WTC11 (cell line): ENCODE measurements around the gene SNX21.

Experiments used
- AFF4 ChIP-seq: sonication (generic); formaldehyde crosslinking; IDR thresholded peaks from 2 replicates; pipeline ENCODE4 v1.8.1; 2023; ENCODE audit warnings: mild to moderate bottlenecking, missing genetic modification reagents, borderline replicate concordance
- CTCF ChIP-seq: fragments of 200-600 bp; IDR thresholded peaks from 2 replicates; pipeline ENCODE4 v1.8.0; 2022; ENCODE audit warnings: antibody characterized with exemption
- FOXJ3 ChIP-seq: sonication (generic); formaldehyde crosslinking; IDR thresholded peaks from 2 replicates; pipeline ENCODE4 v1.9.0; 2021; ENCODE audit warnings: missing genetic modification reagents, mild to moderate bottlenecking, borderline replicate concordance
- GRHL2 ChIP-seq: fragments of 250-450 bp; sonication (Bioruptor Pico); IDR thresholded peaks from 2 replicates; pipeline ENCODE4 v1.8.0; 2022; ENCODE audit warnings: mild to moderate bottlenecking, moderate library complexity; ENCODE audit not compliant: insufficient replicate concordance, severe bottlenecking
- JUN ChIP-seq: sonication (generic); formaldehyde crosslinking; IDR thresholded peaks from 2 replicates; pipeline ENCODE4 v1.8.0; 2023; ENCODE audit warnings: mild to moderate bottlenecking, missing genetic modification reagents
- MAX ChIP-seq: sonication (generic); formaldehyde crosslinking; IDR thresholded peaks from 2 replicates; pipeline ENCODE4 v1.8.0; 2022; ENCODE audit warnings: mild to moderate bottlenecking, missing genetic modification reagents
- SOX15 ChIP-seq: fragments of 250-450 bp; sonication (Bioruptor Pico); IDR thresholded peaks from 2 replicates; pipeline ENCODE4 v1.9.0; 2021; ENCODE audit warnings: mild to moderate bottlenecking
- ZBTB43 ChIP-seq: sonication (generic); formaldehyde crosslinking; IDR thresholded peaks from 2 replicates; pipeline ENCODE4 v1.8.1; 2023; ENCODE audit warnings: mild to moderate bottlenecking, missing genetic modification reagents

GRCh38 chr20:45810191-45810970 lies 23.2 kb upstream of the SNX21 start:
- TF ChIP-seq CTCF (no peak), AFF4 (CRISPR knock-in tag) (no peak), GRHL2 (no peak), JUN (CRISPR knock-in tag) (no peak), MAX (CRISPR knock-in tag) (no peak), ZBTB43 (CRISPR knock-in tag) (no peak), SOX15 (CRISPR knock-in tag) (no peak), FOXJ3 (no peak)
